ENCODE results near the gene RNF39.

DNA sequence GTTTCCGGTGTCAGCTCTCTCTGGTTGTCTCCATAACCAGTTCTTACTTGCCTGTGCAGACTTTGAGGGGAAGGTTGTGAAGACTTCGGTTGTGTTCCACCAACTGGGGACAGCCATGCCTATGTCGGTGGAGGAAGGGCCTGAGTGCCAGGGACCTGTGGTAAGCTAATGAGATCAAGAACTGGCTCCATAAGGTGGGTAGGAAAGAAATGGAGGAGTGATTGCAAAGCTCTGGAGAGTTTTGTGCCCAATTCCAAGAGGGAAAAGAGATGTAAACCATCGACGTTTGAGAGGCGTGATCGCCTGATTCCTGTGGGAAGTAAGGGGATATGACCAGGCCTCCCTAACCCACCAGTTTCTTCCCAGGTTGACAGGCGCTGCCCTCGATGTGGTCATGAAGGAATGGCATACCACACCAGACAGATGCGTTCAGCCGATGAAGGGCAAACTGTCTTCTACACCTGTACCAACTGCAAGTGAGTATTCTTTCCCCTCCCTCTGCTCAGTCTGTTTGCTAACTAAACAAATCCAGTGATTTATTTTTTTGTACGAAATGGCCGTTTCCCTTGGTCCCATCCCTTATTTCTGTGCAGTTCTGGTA is 13.6 kb downstream of the RNF39 start:
- TF ChIP-seq, protein P1, sequence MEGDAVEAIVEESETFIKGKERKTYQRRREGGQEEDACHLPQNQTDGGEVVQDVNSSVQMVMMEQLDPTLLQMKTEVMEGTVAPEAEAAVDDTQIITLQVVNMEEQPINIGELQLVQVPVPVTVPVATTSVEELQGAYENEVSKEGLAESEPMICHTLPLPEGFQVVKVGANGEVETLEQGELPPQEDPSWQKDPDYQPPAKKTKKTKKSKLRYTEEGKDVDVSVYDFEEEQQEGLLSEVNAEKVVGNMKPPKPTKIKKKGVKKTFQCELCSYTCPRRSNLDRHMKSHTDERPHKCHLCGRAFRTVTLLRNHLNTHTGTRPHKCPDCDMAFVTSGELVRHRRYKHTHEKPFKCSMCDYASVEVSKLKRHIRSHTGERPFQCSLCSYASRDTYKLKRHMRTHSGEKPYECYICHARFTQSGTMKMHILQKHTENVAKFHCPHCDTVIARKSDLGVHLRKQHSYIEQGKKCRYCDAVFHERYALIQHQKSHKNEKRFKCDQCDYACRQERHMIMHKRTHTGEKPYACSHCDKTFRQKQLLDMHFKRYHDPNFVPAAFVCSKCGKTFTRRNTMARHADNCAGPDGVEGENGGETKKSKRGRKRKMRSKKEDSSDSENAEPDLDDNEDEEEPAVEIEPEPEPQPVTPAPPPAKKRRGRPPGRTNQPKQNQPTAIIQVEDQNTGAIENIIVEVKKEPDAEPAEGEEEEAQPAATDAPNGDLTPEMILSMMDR (IDR thresholded peaks at IDR 0.05 in 4 of 5, conservative IDR thresholded peaks at IDR 0.05 in 1 of 5), result no peak
- TF ChIP-seq POLR2A (IDR thresholded peaks at IDR 0.05), result no peak
